Lung microvascular endothelial cell (primary cell): ENCODE results near the gene PLCB4. TPM values are rescaled to one million over a fixed set of nuclear protein-coding genes. Genes with fewer than 3 reads are reported as not detected.

Experiments used
- DNase-seq, 2 donors: peaks; one replicate each; pipeline versions ENCODE4 v3.0.0 to v3.0.0-alpha.2; 2010; ENCODE audit warnings: low read depth in 2 of 2
- total RNA-seq: library from RNA; depleted of rRNA; stranded (reverse); fragments of >200 nt; gene quantifications from 2 replicates; pipeline ENCODE4 v1.2.1, GENCODE V29; 2014

The PLCB4 gene
- total RNA-seq, 1 donor from 2014 or later, result 8.9 TPM

DNA sequence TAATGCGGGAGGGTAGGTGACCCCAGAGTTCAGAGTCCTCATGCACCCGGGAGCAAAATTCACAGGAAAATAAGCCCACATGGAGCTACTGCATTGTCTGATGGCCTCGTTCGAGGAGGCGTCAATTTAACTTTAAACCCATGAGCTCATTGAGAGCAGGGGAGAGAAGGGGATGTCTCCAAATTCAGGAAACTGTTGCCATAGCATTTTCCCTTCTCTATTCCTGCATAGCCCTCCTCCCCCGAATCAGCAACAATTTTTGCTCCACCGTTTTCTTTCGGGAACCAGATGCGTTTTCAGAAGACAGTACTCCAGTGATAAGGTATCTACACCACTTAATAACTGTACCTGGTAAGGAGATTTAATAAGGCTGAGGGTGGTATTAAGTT, 445.2 kb downstream of the PLCB4 start:
- no peak for DNase-seq

DNA sequence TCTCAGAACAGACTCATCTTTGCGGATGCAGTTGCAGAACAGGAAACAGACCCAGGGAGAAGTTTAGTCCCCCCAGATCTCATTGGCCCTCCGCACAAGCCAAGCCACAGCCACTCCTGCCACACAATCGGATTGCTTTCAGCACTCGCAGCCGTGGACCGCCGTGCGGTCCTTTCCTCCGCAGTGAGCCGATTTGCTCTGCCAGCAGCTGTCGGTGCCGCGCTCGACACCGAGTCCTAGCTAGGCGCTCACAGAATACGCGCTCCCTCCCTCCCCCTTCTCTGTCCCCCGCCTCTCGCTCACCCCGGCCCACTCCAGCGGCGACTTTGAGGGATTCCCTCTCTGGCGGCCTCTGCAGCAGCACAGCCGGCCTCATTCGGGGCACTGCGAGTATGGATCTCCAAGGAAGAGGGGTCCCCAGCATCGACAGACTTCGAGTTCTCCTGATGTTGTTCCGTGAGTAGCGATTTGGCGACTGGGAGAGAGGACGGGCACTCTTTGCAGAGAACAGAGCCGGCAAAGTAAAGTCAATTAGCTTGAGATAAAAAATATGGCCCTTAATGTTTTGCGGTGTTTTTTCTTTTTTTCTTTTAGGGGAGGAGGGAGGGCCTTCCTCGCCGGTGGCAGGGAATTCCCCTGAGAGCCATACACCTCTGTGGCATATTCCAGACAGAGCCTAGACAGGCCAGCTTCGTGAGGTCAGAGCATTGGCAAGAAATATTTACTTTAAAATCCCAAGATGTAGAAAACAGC, 445.8 kb downstream of the PLCB4 start, which contains the start of gene LAMP5:
Gene LAMP5 (plus strand): TSS at position 130 of the 753 bp plus-strand sequence. CDS start 263 bp downstream, at position 393.
- DNase-seq, result peak; percentile 16 to 30

DNA sequence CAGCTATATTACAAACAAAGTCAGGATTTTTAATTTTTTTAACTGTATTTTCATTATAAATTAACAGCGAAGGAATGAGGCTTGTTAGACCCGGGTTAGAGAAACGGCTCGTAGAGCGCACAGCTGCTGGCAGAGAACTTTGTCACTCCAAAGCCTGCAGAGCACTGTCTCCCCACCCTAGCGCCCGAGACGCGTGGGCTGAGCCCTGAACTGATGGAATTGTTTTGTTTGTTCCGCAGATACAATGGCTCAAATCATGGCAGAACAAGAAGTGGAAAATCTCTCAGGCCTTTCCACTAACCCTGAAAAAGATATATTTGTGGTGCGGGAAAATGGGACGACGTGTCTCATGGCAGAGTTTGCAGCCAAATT, 446.3 kb downstream of the PLCB4 start:
- no peak for DNase-seq

DNA sequence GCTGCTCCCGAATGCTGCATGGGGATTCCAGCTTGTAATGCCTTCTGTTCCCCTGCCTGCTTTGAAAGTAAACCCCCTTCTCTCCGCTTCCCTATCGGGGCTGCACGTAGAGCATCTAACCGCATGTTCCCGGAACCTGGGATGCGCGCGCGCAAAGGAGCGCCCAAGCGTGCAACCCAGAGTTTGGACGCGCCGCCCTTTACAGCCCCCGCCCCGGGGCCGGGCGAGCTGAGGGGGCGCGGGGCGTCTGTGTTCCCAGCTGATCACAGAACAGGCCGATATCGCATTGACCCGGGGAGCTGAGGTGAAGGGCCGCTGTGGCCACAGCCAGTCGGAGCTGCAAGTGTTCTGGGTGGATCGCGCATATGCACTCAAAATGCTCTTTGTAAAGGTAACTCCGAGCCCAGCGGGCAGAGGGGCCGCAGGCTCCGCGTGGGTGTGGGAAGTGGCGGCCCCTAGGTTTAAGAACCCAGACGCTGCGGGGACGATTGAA, 446.9 kb downstream of the PLCB4 start:
- no peak for DNase-seq

DNA sequence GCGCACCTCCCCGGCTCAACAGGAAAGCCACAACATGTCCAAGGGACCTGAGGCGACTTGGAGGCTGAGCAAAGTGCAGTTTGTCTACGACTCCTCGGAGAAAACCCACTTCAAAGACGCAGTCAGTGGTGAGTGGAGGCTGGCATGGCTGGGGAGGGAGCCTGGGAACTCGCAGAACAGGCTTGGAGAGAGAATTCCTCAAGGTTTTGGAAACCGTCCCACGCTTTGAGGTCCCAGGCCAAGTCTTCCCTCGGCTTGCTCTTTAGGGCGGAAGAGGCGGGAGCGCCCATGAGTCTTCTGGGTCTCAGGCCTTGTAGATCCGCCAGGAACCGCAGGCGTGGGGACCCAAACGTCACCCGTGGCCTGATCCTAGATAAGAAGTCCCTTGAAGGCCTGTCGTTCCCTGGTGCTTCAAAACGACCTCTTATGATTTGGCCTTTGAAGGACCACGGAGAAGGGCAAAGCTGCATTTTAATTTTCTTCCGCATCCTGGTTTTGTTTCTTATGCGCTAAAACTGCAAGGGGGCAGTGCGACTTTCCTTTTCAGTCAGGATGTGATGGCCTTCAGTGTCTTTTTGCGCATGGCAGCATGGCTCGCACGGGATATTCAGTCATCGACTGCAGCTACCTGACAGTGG, 447.5 kb downstream of the PLCB4 start:
- no peak for DNase-seq

DNA sequence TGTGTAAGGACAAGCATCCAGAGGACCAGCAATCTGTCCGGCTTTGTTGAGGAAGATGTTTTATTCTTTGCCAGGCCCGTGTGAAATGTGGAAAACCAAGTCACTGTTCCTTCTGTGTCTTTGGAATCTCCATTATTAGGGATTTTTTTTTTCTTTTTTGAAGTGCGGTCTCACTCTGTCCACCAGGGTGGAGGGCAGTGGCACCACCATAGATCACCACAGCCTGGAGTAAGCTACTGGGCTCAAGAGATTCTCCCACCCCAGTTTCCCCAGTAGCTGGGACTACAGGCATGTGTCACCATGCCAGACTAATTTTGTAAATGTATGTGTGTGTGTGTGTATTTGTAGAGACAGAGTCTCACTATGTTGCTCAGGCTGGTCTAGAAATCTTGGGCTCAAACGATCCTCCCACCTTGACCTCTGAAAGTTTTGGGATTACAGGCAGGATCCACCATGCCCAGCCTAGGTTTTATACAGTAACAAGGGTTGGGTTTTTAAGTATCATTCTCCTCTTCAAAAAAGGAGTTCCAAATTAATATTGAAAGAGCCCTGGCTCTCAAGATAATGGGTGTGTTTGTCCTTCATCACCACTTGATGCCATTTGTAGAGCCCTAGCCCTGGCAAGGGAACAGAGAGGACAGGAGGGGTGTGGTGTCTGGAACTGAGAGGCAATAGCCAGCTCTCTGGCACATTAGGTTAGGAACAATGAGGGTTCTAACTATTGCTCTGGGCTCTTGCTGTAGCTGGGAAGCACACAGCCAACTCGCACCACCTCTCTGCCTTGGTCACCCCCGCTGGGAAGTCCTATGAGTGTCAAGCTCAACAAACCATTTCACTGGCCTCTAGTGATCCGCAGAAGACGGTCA, 448.6 kb downstream of the PLCB4 start:
- DNase-seq, result no peak

DNA sequence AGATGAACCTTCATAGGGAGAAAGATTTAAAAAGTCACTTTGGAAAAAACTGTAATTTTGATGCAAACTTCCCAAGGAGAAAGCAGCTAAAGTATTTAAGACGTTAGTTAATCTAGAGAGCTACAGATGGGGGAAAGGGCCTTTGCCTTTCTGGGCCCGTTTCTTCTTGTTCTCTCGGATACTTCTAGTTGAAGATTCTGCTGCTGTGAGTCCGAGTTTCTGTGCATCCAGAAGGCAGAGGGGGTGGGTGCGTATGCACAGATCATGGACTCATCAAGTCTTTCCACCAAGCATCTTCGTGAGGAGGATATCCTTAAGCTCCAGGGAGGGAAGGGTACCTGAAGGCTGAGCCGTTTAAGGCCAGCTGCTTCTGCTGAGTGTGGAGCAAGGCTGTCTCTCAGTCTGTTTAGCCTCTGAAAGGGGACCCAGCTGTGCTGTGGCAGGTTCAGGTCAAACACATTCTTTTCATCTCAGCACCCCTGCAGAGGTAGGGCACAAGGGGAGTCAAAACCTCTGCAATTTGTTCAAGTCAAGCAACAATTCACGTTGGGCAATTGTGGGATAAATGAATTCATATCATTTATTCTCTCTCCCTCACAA, 449.8 kb downstream of the PLCB4 start:
- no peak for DNase-seq

DNA sequence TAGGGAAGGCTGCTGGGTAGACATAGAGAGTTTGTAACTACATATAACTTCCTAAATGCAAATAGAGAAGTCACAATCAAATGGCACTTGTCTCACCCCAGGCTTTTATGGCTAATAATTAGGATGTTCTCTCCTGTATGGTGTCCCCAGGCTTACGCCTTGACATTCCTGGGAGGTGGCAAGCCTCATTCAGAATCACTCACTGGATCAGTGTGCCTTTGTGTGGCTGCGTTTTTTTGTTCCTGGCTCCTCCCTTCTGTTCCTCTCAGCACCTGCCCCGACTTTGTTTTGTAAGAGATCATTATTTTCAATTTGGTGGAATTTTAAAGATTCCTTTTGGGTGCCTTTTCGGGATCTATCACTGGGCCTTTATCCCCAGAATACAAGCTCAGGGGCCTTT, 451.2 kb downstream of the PLCB4 start:
- no peak for DNase-seq

DNA sequence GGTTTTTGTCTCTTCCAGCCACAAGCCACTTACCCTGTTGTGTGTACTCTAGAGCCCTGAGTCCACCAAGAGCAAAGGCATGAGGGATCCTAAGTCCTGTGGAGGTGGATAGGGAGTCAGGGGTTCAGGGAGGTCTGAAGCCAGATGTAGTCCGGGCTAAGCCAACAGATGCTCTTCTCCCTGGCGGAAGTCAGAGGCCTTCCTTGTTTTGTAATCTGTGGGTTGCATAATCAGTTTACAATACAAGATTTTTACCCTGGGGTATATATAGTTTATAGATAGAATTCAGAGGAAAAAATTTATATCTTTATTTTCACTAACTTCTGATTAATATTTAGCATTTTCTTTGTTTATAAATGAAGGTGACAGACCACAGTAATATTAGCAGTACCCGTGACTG, 454.7 kb downstream of the PLCB4 start:
- no peak for DNase-seq
